Activated naive CD8-positive, alpha-beta T cell treated with anti-CD3 and anti-CD28 coated beads, Interleukin-2, amount 50 U/mL, for 24 hours (primary cell): Measurements from ENCODE around the gene PPP6R3.
"Not testable (repeated sequence)": the region's sequence is repeated elsewhere in the genome, so short reads cannot be mapped to it uniquely, and the experiment has no call there.

Experiments used
- ATAC-seq: fragments of 150-1000 bp; cut with Tn5 transposase; one replicate; pipeline ENCODE4 v1.10.0; 2021
- DNase-seq: peaks from one replicate; pipeline ENCODE4 v3.0.0; 2021
- H3K27ac Mint-ChIP-seq: one replicate; pipeline ENCODE4 v1.8.0; 2021; ENCODE audit warnings: mild to moderate bottlenecking, mixed read lengths
- H3K27me3 Mint-ChIP-seq: one replicate; pipeline ENCODE4 v1.8.0; 2021; ENCODE audit warnings: mixed read lengths
- H3K36me3 Mint-ChIP-seq: one replicate; pipeline ENCODE4 v1.8.0; 2021; ENCODE audit warnings: low read depth, mixed read lengths
- H3K4me1 Mint-ChIP-seq: one replicate; pipeline ENCODE4 v1.8.0; 2021; ENCODE audit warnings: mixed read lengths
- H3K4me3 Mint-ChIP-seq: one replicate; pipeline ENCODE4 v1.8.0; 2021; ENCODE audit warnings: mild to moderate bottlenecking, moderate library complexity, mixed read lengths
- H3K9me3 Mint-ChIP-seq: one replicate; pipeline ENCODE4 v1.8.0; 2021; ENCODE audit warnings: mixed read lengths

Gene PPP6R3

GRCh38 chr11:68531129-68531693, 70.7 kb downstream of the PPP6R3 start:
- DNase-seq, result no peak
- peaks cover 56% of the 10 kb centered on the region for H3K4me1 Mint-ChIP-seq
- no peak overlapping the region for H3K27ac Mint-ChIP-seq
- ATAC-seq, result no peak
- peaks cover 47% of the 10 kb centered on the region for H3K36me3 Mint-ChIP-seq
- no peak overlapping the region for H3K4me3 Mint-ChIP-seq
- no peaks in the 10 kb centered on the region for H3K27me3 Mint-ChIP-seq
- no peaks in the 10 kb centered on the region for H3K9me3 Mint-ChIP-seq

DNA sequence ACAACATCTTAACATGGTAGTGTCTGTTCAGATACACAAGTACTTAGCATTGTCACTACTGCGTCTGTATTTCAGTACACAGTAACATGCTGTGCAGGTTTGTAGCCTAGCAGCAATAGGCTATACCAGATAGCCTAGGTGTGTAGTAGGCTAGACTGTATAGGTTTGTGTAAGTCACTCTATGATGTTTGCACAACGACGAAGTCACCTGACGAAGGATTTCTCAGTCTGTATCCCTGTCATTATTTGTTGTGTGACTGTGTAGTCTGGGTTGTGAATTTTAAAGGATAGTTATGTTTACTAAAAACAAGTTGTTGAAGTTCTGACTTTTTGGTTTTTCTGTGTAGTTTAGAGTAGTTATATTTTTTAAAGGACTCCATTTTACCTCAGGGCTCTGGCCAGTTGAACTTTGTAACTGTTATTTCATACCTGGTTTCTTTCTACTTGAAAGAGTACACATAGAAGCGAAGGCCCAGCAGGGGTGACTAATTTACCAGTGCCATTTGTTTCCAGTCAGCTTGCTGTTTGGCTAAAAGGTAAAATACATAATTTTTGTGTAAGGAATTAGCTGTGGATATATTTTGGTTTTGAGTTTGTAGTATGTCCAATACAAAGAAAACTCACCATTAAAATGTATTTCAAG, 72.3 kb downstream of the PPP6R3 start:
- peaks cover 47% of the 10 kb centered on the region for H3K4me1 Mint-ChIP-seq
- DNase-seq, result no peak
- no peaks in the 10 kb centered on the region for H3K27me3 Mint-ChIP-seq

DNA sequence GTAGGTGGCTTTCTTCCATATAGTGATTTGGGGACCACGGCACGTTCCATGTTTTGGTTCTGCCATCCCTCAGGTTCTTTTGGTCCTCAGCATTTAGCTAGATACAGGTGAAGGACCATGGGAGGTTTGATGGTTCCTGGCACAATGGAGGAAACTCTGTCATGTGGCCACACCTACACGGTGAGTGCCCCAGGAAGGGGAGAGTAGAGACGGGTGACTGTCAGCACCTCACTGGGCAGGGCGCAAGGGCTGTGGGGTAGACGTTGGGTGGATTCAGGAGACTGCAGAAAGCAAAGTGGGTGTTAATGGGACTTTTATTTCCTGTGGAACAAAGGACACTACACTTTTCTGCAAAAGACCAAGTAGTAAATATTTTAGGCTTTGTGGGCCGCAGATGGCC, 73.4 kb downstream of the PPP6R3 start:
- peaks cover 42% of the 10 kb centered on the region for H3K36me3 Mint-ChIP-seq
- ATAC-seq (peak; percentile 68), DNase-seq (no peak)
- H3K9me3 Mint-ChIP-seq, result no peaks in the 10 kb centered on the region
- H3K4me1 Mint-ChIP-seq, result peaks cover 39% of the 10 kb centered on the region
- no peak overlapping the region for H3K4me3 Mint-ChIP-seq
- H3K27ac Mint-ChIP-seq, result peak overlapping the region; percentile 83
- no peaks in the 10 kb centered on the region for H3K27me3 Mint-ChIP-seq

More for the DNA sequence above, 72.3 kb downstream of the PPP6R3 start:
- Mint-ChIP-seq H3K27ac (no peak overlapping the region), H3K9me3 (no peaks in the 10 kb centered on the region), H3K4me3 (no peak overlapping the region), H3K36me3 (peaks cover 38% of the 10 kb centered on the region)
- no peak for ATAC-seq

- ATAC-seq (no peak), DNase-seq (no peak)
- peaks cover 50% of the 10 kb centered on the region for H3K36me3 Mint-ChIP-seq
- H3K27ac Mint-ChIP-seq, result no peak overlapping the region
- peaks cover 42% of the 10 kb centered on the region for H3K4me1 Mint-ChIP-seq
- H3K27me3 Mint-ChIP-seq, result no peaks in the 10 kb centered on the region
- H3K4me3 Mint-ChIP-seq, result no peak overlapping the region
- no peaks in the 10 kb centered on the region for H3K9me3 Mint-ChIP-seq
Observed at GRCh38 chr11:68535098-68535497, 74.5 kb downstream of the PPP6R3 start.

- Mint-ChIP-seq H3K4me1 (peaks cover 56% of the 10 kb centered on the region), H3K27me3 (no peaks in the 10 kb centered on the region), H3K4me3 (no peak overlapping the region), H3K9me3 (no peaks in the 10 kb centered on the region), H3K27ac (no peak overlapping the region), H3K36me3 (peaks cover 65% of the 10 kb centered on the region)
- ATAC-seq (no peak), DNase-seq (no peak)
Observed at GRCh38 chr11:68536706-68537105, 76.2 kb downstream of the PPP6R3 start.

DNA sequence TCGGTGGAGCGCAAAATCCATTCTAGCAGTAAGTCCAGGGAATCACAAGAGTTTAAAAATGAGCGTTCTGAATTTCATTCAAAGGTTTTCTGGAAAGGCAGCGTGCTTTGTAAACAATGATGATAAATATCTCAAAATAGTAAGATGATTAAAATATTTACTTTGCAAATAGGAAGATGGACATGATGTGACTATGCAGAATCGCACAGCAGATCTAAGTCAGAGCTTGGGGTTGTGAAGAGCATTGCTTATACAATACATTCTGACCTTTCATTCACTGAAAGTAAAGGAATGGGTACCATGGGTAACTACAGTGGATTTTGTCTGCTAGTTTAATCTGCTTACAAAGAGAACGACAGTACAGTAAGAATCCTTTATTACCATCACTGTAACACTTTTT, 77.5 kb downstream of the PPP6R3 start:
- Mint-ChIP-seq H3K4me3 (no peak overlapping the region), H3K9me3 (no peaks in the 10 kb centered on the region), H3K27me3 (no peaks in the 10 kb centered on the region), H3K36me3 (peaks cover 63% of the 10 kb centered on the region), H3K4me1 (peaks cover 57% of the 10 kb centered on the region), H3K27ac (no peak overlapping the region)
- DNase-seq (no peak), ATAC-seq (no peak)

GRCh38 chr11:68539395-68539794, 78.8 kb downstream of the PPP6R3 start:
- Mint-ChIP-seq H3K27ac (peak overlapping the region; percentile 59), H3K36me3 (peaks cover 65% of the 10 kb centered on the region), H3K4me1 (peaks cover 49% of the 10 kb centered on the region), H3K9me3 (no peaks in the 10 kb centered on the region), H3K27me3 (no peaks in the 10 kb centered on the region), H3K4me3 (no peak overlapping the region)
- ATAC-seq, result peak; percentile 57
- no peak for DNase-seq

GRCh38 chr11:68540504-68540903, 80.0 kb downstream of the PPP6R3 start:
- not testable (repeated sequence) for H3K27me3 Mint-ChIP-seq, H3K9me3 Mint-ChIP-seq, H3K27ac Mint-ChIP-seq, DNase-seq, ATAC-seq, H3K4me3 Mint-ChIP-seq
- H3K4me1 Mint-ChIP-seq, result peaks cover 49% of the 10 kb centered on the region
- H3K36me3 Mint-ChIP-seq, result peaks cover 68% of the 10 kb centered on the region

DNA sequence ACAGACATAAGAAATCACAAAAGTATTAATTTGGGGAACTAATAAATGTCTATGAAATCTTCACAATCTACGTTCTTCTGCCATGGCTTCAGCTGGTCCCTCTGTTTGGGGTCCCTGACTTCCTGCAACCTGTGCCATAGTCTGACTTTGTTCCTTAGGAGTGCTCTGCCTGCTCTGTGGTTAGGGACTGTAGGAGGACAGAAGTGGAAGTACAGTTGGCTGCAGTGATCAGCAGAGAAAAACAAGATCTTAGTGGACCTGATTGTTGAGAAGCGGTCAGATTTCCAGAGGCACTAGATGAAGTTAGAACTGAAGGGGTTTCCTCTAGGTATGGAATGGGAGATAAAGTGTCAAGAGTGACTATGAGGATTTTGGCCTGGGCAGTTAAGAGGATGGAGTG, 80.6 kb downstream of the PPP6R3 start:
- H3K27me3 Mint-ChIP-seq, result no peaks in the 10 kb centered on the region
- peaks cover 52% of the 10 kb centered on the region for H3K4me1 Mint-ChIP-seq
- H3K36me3 Mint-ChIP-seq, result peaks cover 66% of the 10 kb centered on the region
- peak overlapping the region; percentile 20 for H3K27ac Mint-ChIP-seq
- H3K4me3 Mint-ChIP-seq, result no peak overlapping the region
- no peak for DNase-seq
- no peaks in the 10 kb centered on the region for H3K9me3 Mint-ChIP-seq
- no peak for ATAC-seq

DNA sequence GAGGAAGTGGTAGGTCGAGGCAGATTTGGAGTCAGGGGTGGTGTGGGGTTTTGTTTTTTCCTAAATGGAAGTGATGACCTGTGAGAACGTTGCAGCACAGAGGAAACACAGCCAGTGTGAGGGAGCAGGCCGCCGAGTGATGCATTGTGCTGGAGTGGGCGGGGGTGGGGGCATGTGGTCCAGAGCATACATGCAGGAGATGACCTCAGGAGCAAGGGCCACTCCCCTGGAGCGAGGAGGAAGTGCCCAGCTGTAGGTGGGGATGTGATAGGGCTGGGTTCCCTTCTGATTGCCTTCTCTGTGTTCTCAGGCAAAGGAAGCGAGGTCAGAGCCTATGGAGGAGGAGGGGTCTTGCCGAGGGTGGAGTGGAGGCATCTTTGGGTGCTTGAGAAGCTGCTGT, 81.4 kb downstream of the PPP6R3 start:
- H3K27ac Mint-ChIP-seq, result peak overlapping the region; percentile 20
- H3K36me3 Mint-ChIP-seq, result peaks cover 70% of the 10 kb centered on the region
- DNase-seq (no peak), ATAC-seq (no peak)
- no peak overlapping the region for H3K4me3 Mint-ChIP-seq
- H3K27me3 Mint-ChIP-seq, result no peaks in the 10 kb centered on the region
- H3K9me3 Mint-ChIP-seq, result no peaks in the 10 kb centered on the region
- H3K4me1 Mint-ChIP-seq, result peaks cover 53% of the 10 kb centered on the region

- H3K9me3 Mint-ChIP-seq, result no peaks in the 10 kb centered on the region
- peaks cover 59% of the 10 kb centered on the region for H3K4me1 Mint-ChIP-seq
Observed at GRCh38 chr11:68542617-68543016, 82.1 kb downstream of the PPP6R3 start.

DNA sequence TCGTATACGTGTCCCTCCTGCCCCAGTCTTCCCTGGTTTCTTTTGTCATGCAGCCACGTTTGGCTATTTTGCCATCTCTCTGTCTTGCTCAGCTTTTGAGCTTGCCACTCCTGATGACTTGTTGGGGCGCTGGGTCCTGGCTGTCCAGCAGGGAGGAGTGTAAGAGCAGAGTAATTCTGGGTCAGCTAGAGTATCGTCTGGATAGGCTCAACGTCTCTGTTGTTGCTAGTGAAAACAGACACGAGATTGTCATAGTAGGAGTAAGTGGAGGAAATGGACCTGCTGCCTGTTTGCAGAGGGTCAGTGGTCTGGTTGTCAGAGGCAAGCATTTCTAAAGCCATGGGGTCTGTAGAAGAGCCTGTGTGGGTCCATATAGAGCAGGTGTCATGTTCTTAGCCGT, 83.0 kb downstream of the PPP6R3 start:
- Mint-ChIP-seq H3K4me3 (no peak overlapping the region), H3K4me1 (peaks cover 66% of the 10 kb centered on the region), H3K27ac (peak overlapping the region; percentile 19), H3K9me3 (no peaks in the 10 kb centered on the region), H3K36me3 (peaks cover 72% of the 10 kb centered on the region), H3K27me3 (no peaks in the 10 kb centered on the region)
- ATAC-seq, result no peak
- no peak for DNase-seq

More at GRCh38 chr11:68542617-68543016, 82.1 kb downstream of the PPP6R3 start:
- ATAC-seq, result no peak
- no peak for DNase-seq
- H3K36me3 Mint-ChIP-seq, result peaks cover 73% of the 10 kb centered on the region
- peak overlapping the region; percentile 28 for H3K27ac Mint-ChIP-seq
- no peaks in the 10 kb centered on the region for H3K27me3 Mint-ChIP-seq
- H3K4me3 Mint-ChIP-seq, result no peak overlapping the region

DNA sequence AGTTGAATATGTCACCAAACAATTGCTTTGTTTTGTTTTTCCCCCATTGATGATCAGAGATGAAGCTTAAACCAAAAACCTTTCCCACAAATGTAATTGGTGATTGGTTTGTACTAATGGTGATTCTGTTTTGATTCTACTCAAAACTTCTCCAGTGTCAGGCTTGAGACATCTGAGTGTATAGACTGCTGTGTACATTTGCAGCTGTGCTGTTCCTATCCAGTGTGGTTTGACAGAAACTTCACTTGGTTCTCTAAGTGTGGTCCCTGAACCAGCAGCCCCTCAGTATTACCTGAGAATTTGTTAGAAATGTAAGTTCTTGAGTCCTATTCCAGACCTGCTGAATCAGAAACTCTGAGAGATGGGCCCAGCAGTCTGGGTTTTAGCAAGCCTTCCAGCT, 84.8 kb downstream of the PPP6R3 start:
- H3K27me3 Mint-ChIP-seq, result no peaks in the 10 kb centered on the region
- ATAC-seq (no peak), DNase-seq (no peak)
- no peak overlapping the region for H3K27ac Mint-ChIP-seq
- peaks cover 66% of the 10 kb centered on the region for H3K36me3 Mint-ChIP-seq
- peaks cover 71% of the 10 kb centered on the region for H3K4me1 Mint-ChIP-seq
- H3K9me3 Mint-ChIP-seq, result no peaks in the 10 kb centered on the region
- H3K4me3 Mint-ChIP-seq, result no peak overlapping the region

DNA sequence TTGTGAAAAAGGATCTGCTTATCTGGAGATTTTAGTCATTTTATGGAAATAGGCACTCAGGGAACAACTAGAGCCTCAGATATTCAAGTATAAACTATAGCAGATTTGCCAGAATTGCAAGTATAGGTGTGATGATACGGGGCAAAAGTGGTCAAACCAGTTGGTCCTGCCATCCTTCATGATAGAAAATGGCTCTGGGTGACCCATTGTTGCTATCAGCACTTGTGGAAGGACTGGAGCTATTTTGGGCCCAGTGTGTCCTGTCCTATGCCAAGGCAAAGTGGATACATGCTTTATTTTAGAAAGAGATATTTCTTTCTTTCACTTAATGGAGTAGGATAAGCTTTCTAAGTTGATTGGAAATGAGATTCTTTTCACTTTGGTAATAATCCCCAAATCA, 85.2 kb downstream of the PPP6R3 start:
- ATAC-seq, result no peak
- H3K27ac Mint-ChIP-seq, result peak overlapping the region; percentile 70
- peaks cover 65% of the 10 kb centered on the region for H3K36me3 Mint-ChIP-seq
- H3K9me3 Mint-ChIP-seq, result no peaks in the 10 kb centered on the region
- no peak overlapping the region for H3K4me3 Mint-ChIP-seq
- no peak for DNase-seq
- peaks cover 72% of the 10 kb centered on the region for H3K4me1 Mint-ChIP-seq
- H3K27me3 Mint-ChIP-seq, result no peaks in the 10 kb centered on the region

GRCh38 chr11:68546555-68546954, 86.0 kb downstream of the PPP6R3 start:
- peaks cover 62% of the 10 kb centered on the region for H3K36me3 Mint-ChIP-seq
- peaks cover 69% of the 10 kb centered on the region for H3K4me1 Mint-ChIP-seq
- no peaks in the 10 kb centered on the region for H3K9me3 Mint-ChIP-seq
- peak overlapping the region; percentile 70 for H3K27ac Mint-ChIP-seq
- no peaks in the 10 kb centered on the region for H3K27me3 Mint-ChIP-seq
- H3K4me3 Mint-ChIP-seq, result no peak overlapping the region
- DNase-seq (no peak), ATAC-seq (no peak)
